CD1c-positive myeloid dendritic cell (primary cell): Measurements from ENCODE around the gene PDE6B.
"Not testable (repeated sequence)": the region's sequence is repeated elsewhere in the genome, so short reads cannot be mapped to it uniquely, and the experiment has no call there.

Source experiments
- DNase-seq: peaks from one replicate; pipeline ENCODE4 v3.0.0-alpha.2; 2016; ENCODE audit errors: extremely low spot score

Gene PDE6B

DNA sequence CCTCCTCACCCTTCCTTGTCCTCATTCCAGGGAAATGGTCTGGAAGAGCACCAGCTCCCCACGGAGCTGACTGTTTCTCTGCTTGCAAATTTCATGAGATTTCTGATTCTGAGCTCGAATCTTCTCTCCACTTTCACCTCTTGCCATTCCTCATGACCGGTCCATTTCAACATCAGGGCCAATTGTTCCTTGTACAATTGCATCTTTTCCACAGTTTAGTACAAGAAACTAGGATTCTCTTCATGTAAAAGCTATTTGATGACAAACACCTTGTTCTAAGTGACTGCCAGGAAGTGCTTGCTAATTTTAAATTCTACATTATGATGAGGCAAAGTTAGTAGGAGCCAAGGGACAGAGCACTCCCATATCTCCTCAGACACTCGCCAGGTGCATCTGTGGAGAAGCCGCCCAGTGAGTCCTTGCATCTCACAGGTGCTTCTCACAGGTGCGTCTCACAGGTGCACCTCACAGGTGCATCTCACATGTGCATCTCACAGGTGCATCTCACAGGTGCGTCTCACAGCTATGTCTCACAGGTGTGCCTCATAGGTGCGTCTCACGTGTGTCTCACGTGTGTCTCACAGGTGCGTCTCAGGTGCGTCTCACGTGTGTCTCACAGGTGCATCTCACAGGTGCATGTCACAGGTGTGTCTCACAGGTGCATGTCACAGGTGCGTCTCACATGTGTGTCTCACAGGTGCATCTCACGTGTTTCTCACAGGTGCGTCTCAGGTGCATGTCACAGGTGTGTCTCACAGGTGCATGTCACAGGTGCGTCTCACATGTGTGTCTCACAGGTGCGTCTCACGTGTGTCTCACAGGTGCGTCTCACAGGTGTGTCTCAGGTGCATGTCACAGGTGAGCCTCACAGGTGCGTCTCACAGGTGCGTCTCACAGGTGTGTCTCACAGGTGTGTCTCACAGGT lies 3.0 kb upstream of the PDE6B start:
- no peak for DNase-seq

DNA sequence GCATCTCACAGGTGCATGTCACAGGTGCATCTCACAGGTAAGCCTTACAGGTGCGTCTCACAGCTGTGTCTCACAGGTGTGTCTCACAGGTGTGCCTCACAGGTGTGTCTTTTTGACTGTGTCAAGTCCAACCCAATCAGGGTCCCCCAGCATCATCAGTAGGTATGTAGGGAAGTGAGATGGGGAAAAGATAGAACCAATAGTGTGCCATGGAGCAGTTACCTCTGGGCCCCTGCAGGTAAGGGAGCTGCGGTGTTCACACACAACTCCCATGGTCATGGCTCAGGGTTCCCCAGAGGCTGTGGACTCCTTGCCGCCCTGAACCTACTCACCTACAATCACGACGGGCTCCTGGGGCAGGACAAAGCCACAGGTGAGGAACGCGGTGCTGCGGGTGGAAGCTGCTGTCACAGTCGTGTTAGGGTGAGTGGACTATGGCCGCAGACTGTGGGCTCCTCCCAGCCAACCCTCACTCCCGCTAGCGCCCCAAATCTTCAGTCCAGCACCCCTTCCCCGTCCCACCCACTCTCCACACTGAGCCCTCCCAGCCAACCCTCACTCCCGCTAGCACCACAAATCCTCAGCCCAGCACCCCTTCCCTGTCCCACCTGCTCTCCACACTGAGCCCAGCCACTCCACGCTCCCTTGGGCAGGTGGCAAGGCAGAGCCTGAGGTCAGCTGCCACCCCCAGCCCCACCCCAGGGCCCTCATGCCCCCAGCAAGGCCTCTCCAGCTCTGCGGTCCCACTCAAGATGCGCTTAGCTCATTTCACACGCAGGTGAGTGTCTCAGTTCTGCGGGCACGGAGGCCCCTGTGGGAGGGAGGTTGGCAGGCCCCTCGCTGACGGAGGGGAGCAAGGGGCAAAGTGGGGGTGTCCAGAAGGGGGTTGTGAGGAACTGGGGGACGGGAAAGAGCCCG lies 2.1 kb upstream of the PDE6B start:
- no peak for DNase-seq

DNA sequence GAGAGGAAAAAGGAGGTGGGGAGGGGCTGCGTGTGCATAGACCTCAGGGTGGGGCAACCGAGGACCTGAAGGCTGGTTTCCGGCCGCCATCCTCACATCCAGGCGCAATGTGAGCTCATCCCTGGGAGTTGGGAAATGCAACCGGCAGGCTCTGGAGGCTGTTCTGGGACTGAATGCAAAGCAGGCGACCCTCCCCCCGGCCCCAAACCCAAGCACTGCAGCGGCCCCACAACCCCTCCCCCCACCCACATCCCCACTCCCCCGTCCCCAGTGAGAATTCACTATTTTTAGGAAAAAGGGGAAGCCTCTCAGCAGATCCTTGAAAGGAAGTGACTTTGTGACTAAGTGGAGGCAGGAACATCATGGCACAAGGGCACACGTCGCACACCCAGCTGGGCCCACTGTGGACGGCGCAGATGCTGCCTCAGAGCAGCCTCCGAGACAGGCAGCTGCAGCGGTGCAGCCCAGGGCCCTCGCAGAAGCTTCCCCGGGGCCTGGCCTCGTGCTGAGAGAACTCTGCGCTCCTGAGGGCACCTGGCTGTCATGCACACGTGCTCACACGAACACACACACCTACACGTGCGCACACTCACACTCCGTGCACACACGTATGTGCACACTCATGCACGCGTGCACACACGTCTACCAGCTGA lies 1.3 kb upstream of the PDE6B start:
- peak; percentile 41 for DNase-seq

DNA sequence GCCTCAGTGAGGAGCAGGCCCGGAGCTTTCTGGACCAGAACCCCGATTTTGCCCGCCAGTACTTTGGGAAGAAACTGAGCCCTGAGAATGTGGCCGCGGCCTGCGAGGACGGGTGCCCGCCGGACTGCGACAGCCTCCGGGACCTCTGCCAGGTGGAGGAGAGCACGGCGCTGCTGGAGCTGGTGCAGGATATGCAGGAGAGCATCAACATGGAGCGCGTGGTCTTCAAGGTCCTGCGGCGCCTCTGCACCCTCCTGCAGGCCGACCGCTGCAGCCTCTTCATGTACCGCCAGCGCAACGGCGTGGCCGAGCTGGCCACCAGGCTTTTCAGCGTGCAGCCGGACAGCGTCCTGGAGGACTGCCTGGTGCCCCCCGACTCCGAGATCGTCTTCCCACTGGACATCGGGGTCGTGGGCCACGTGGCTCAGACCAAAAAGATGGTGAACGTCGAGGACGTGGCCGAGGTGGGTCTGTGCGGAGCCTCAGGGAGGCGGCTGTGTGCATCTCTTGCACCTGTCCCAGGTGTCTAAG lies 323 bp downstream of the PDE6B start:
- DNase-seq: no peak

DNA sequence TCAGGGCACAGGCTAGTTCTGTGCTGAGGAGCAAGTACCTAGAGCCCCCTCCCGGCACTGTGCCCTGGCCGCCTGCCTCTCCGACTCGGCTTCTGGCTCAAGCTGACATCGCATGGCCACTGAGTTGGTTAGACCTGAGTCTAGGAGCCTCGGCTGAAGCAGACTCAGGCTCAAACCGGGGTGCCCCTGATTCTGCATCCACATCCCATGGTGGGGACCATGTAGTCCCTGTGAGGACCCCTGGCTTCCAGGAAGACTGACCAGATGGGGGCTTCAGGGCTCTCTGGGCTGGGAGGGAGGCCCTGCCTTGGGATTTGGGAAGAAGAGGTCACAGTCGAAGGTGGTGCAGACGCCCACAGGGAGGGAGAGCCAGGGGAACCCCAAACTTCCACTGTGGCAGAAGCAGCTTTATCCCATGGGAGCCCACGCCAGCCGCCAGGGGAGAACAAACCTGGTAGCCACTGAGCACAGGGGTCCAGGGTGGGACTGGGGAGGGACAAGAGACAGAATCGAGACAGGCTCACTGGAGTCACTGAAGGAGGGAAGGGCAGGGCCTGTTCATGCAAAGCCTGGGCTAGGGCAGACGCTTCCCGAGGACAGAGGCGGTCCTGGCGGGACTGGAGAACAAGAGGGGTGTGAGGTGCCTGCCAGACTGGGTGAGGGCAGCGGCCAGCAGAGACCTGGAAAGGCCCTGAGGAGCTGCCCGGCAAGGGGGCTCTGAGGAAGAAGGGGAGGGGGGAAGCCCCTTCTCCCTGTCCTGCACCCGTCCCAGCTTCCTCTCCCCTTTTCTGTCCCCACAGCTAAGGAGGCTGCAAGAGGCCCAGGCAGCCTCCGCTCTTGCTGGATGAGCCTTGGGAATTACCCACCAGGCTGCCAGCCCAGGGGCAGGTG lies 1.1 kb downstream of the PDE6B start:
- no peak for DNase-seq

DNA sequence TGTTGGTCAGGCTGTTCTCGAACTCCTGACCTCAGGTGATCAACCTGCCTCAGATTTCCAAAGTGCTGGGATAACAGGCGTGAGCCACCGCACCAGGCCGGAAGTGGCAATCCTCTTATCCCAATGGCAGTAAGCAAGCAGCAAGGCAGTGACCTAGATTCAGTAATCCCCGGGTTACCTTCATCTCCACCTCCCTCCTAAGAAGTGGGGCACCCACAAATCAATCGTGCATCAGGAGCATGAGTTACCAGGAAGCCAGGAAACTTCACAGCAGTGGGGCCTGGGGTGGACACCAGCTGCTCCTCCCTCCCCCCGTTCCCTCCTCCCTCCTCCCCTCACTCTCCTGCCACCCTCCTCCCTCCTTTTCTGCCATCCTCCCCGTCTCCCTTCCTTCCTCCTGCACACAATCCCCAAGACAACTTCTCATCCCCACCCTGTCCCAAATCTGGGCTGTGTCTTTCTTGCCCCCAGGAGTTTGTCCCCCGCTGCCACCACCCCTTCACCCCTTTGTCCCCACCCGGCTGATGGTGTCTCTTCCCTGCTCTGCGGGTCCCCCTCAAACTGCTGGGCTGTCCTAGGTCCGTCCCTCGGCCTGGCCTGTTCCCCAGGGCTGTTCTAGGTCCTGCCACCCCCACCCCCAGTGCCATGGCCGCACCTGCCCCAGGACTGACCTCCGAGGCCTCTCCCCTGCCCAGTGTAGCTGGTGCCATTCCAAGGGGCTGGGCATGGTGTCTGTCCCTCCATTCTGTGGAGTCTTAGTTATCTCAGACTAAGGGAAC lies 2.2 kb downstream of the PDE6B start:
- DNase-seq: no peak

DNA sequence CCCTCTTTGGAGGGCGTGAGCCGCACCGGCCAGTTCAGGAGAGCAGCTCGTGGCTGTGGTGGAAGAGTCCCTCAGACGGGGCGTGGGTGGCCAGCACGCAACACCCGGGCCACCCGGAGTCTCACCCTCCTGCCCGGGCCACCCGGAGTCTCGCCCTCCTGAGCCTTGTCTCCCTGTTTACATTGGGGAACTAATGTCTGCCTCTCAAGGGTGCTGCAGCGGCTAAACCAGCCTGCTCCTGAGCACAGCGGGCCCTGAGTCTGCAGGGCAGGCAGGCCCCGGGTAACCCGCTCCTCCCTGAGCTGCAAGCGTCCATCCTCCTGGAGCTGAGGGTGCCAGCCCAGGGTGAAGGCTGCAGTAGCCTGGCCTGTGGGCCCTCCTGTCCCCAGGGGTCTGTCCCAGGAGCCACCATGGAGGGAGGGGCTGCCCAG lies 3.0 kb downstream of the PDE6B start:
- DNase-seq: no peak

DNA sequence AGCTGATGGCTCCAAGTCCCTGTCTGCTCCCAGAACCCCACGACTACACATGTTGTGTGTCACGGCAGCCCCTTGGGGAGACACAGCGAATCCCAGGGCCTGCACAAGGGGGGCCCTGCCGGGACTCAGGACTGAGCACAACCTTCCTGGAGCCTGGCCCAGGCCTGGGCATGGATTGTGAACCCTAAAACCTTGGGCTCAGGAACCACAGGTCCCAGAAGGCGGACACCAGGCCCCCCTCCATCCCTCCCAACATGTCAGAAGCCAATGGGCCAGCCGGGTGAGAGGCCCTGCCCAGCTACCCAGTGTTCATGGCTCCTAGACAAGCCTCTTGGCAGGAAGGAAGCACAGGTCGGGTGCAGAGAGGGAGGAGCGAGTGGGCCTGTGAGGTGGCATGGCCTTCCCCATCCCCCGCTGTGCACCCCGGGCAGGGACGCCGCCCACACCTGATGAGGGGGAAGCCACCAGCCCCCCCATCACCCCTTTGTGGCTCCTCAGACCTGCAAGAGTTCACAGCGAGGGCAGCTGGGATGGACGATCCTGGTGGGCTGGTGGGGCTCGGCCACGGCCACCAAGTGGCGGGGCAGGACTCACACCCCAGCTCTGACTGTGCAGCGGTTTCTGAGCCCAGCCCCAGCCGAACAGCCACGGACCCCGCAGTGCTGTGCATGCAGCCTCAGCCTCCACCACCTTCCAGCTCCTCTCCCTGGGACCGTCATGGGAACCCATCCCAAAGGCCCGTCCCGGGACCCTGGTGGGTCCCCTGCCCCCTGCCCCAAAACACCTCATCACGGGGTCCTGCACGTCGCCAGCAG lies 3.7 kb downstream of the PDE6B start:
- DNase-seq: no peak

DNA sequence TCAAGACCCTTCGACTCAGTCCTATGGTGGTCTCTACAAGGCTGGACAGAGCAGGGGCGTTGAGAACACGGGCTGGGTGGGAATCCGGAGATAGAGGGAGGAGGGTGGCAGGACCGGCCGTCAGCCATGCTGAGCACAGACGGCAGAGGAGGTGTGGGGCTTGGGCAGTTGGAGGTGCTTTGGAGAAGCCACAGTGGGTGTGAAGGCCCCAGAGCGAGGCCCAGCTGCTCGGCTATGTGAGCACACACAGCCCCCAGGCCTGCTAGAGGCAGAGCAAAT lies 4.2 kb downstream of the PDE6B start:
- no peak for DNase-seq

DNA sequence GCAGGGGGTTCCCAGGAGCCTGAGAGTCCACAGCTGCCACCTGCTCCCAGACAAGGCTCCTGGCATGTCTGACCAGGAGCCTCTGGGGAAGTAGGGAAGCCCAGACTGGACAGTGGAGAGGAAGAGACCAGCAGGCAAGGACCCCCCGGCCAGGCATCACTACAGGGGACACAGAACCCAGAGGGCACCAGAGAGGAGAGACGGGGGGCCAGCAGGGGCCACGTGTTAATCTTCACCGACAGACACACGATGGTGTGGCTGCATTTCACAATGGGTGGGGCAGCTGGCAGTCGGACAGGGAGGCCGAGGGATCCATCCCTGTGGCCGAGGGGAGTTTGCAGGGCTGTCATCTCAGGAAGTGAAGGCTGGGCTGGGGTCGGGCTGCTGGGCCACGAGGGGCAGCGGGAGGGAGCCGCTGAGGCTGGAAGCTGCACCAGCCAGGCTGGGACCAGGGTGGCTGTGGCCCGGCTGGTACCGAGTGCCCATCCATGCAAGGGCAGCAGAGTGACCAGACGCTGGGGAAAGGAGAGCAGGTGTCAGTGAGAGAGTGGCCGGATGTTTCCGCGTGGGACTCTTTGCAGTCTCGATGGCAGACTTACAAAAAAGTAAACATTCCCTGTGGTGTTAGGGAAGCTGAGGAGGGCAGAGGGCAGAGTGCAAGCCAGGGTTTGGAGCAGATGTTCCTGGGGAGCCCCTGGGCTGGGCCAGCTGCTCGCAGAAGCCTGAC lies 4.7 kb downstream of the PDE6B start:
- DNase-seq: no peak

DNA sequence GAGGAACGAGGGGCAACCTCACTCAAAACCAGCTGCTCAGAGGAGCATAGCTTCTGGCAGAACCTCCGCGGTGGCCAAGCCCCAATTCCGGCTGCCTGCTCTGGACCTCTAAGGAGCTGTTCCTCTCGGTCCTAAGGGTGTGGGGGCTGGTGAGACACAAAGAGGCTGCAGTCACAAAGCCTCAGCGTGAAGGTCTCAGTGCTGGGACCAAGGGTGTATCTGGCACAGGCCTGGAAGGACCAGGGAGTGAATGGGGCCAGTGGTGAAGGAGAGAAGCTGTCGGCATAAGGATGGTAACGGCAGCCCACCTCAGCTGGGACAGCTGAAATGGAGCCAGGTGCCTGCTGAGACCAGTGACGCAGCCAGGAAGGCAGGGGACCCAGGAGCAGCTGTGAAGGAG lies 5.3 kb downstream of the PDE6B start:
- DNase-seq: no peak

DNA sequence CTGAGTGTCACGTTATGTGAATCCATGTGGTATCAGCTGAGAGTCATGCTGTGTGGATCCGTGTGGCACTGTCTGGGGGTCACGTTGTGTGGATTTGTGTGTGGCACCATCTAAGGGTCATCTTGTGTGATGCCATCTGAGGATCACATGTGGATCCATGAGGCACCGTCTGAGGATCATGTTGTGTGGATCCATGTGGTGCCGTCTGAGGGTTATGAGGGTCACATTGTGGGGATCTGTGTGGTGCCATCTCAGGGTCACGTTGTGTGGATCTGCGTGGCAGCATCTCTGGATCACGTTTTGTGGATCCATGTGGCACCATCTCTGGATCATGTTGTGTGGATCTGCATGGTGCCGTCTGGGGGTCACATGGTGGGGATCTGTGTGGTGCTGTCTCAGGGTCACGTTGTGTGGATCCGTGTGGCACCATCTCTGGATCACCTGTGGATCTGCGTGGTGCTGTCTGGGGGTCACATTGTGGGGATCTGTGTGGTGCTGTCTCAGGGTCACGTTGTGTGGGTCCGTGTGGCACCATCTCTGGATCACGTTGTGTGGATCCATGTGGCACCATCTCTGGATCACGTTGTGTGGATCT lies 6.9 kb downstream of the PDE6B start:
- no peak for DNase-seq

DNA sequence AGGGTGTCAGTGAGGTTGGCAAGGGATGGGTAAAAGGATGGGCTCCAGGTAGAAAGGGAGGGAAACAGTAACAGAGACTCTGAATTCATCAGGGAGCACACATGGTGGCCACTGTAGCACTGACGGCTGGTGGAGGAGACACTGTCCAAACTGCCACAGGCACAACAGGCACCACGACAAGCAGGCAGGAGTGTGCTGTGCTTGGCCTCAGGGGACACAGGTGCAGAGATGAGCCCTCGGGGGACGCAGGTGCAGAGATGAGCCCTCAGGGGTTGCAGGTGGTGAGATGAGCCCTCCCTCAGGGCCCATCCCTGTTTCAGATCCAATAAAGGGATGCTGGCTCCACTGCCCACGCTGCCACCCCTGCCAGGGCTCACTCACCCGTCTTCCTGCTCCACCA lies 7.6 kb downstream of the PDE6B start:
- no peak for DNase-seq

DNA sequence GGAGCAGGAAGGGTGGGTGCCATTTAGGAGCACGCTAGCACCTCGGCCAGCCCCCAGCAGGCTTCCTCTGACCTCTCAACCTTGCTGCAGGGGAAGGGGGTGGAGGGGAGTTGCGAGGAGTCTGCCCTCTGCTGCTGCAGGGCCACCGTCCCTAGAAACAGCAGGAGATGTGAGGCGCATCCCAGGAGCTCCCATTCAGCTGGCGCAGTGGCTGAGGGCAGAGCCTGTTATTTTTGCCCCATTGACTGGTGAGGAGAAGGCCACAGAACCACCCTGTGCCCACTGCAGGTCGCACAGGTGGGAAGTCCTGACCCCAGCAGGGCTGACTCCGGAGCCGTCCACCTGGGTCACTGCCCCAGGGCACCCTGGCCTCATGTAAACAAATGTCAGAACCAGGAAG lies 8.0 kb downstream of the PDE6B start:
- DNase-seq: no peak

DNA sequence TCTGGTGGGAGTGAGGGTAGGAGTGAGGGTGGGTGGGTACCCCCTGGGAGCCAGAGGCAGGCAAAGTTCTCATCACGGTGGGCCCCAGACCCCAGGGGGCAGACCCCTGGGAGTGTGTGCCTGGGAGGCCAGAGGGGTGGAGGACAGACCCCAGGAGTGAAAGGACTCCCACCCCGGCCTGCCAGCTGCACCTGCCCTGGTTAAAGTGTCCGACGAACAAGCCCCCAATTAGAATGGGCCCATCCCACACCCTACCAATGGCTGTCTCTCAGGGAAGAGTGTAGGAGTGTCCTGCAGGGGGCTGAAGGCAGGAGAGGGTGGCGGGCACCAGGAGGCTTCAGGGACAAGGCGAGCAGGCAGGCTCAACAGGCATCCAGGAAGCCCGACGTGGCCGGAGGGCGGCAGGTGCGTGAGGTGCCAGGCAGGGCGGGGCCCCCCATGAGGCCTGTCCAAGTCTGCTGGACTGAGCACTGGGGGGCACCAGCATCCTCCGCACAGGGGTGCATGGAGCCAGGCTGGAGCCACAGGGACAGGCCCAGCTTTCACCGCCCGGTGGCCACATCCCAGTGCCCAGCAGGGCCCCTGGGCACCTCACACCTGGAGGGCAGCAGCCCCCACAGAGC lies 8.7 kb downstream of the PDE6B start:
- no peak for DNase-seq

DNA sequence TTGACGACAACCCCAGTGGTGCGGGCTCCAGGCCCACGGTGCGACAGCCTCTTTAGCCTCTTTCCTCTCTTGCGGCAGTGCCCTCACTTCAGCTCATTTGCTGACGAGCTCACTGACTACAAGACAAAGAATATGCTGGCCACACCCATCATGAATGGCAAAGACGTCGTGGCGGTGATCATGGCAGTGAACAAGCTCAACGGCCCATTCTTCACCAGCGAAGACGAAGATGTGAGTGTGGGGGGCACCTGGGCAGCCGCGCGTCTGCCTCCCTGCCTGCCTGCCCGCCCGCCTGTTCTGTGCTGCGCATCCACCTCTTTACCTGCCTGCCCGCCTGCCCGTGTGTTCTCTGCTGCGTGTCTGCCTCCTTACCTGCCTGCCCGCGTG lies 9.2 kb downstream of the PDE6B start:
- DNase-seq: no peak

DNA sequence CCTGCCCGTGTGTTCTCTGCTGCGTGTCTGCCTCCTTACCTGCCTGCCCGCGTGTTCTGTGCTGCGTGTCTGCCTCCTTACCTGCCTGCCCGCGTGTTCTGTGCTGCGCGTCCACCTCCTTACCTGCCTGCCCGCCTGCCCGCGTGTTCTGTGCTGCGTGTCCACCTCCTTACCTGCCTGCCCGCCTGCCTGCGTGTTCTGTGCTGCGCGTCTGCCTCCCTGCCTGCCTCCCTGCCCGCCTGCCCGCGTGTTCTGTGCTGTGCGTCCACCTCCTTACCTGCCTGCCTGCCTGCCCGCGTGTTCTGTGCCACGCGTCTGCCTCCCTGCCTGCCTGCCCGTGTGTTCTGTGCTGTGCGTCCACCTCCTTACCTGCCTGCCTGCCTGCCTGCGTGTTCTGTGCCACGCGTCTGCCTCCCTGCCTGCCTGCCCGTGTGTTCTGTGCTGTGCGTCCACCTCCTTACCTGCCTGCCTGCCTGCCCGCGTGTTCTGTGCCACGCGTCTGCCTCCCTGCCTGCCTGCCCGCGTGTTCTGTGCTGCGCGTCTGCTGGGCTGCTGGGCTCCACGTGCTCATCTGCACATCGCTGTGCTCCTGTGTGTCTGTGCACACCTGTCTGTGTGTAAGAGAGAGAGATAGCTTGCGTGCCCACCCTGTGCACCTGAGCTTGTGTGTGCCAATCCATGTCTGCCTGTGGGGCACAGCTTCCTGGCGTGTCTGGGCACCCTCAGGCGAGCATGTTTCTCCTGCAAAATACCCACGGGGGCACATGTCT lies 9.9 kb downstream of the PDE6B start:
- not testable (repeated sequence) for DNase-seq
